Smooth muscle cell (in vitro differentiated cells): ENCODE results near the gene GRK5. TPM values are rescaled to one million over a fixed set of nuclear protein-coding genes. Genes with fewer than 3 reads are reported as not detected.

Experiments used
- DNase-seq: peaks from one replicate; lab custom pipeline; 2025; ENCODE audit not compliant: unreplicated experiment; lab: John Stamatoyannopoulos, UW
- H2AFZ ChIP-seq: fragments of 200-600 bp; sonication (generic); 2 replicates; pipeline ENCODE4 v1.6.0; 2016; ENCODE audit warnings: antibody characterized with exemption, low read depth, mild to moderate bottlenecking
- H3F3A ChIP-seq: fragments of 200-600 bp; sonication (generic); 2 replicates; pipeline ENCODE4 v1.6.0; 2017; ENCODE audit warnings: antibody characterized with exemption, low read depth
- H3K27ac ChIP-seq: fragments of 200-600 bp; sonication (generic); 2 replicates; pipeline ENCODE4 v1.5.1; 2016; ENCODE audit warnings: low read depth, mild to moderate bottlenecking
- H3K27me3 ChIP-seq: fragments of 200-600 bp; sonication (generic); 2 replicates; pipeline ENCODE4 v1.6.1; 2016; ENCODE audit warnings: low read depth, mild to moderate bottlenecking
- H3K36me3 ChIP-seq: fragments of 200-600 bp; sonication (generic); 2 replicates; pipeline ENCODE4 v1.5.1; 2016; ENCODE audit warnings: low read depth
- H3K4me1 ChIP-seq: fragments of 200-600 bp; sonication (generic); 2 replicates; pipeline ENCODE4 v1.5.1; 2016; ENCODE audit warnings: low read depth
- H3K4me2 ChIP-seq: fragments of 200-600 bp; sonication (generic); 2 replicates; pipeline ENCODE4 v1.6.0; 2016; ENCODE audit warnings: mild to moderate bottlenecking
- H3K4me3 ChIP-seq: fragments of 200-600 bp; sonication (generic); 2 replicates; pipeline ENCODE4 v1.5.1; 2016; ENCODE audit warnings: mild to moderate bottlenecking
- H3K79me2 ChIP-seq: fragments of 200-600 bp; sonication (generic); 2 replicates; pipeline ENCODE4 v1.6.0; 2016; ENCODE audit warnings: low read depth, mild to moderate bottlenecking
- H3K9ac ChIP-seq: fragments of 200-600 bp; sonication (generic); 2 replicates; pipeline ENCODE4 v1.6.0; 2016; ENCODE audit warnings: low read depth
- H3K9me3 ChIP-seq: fragments of 200-600 bp; sonication (generic); replicated peaks from 2 replicates; pipeline ENCODE4 v1.5.1; 2016; ENCODE audit warnings: low read depth
- H4K20me1 ChIP-seq: fragments of 200-600 bp; sonication (generic); 2 replicates; pipeline ENCODE4 v1.6.0; 2016; ENCODE audit warnings: low read depth
- WGBS: methylation state at CpG from one replicate; pipeline ENCODE4 v1.1.7; 2016; ENCODE audit warnings: low lambda C conversion rate; 5-methylcytosine and 5-hydroxymethylcytosine counted together
- polyA plus RNA-seq: library from polyadenylated mRNA; unstranded; fragments of >200 nt; fragmentation: Nextera tagmentation; extraction: Ambion mirVana; gene quantifications from 2 replicates; pipeline ENCODE4 v1.2.1, GENCODE V29; 2016
- total RNA-seq: library from RNA; depleted of rRNA; stranded (reverse); fragments of >200 nt; gene quantifications from 2 replicates; pipeline ENCODE4 v1.2.3, GENCODE V29; 2014
- TF ChIP-seq, protein P1 (sequence below): fragments of 200-600 bp; sonication (generic); IDR thresholded peaks from 2 replicates; pipeline ENCODE4 v1.5.1; 2017; ENCODE audit warnings: borderline replicate concordance, mild to moderate bottlenecking, antibody characterized with exemption; ENCODE audit not compliant: insufficient read depth, poor library complexity, severe bottlenecking

The GRK5 gene
- total and polyA plus RNA-seq, 2 experiments from 2014 or later, result 4.4 to 5.2 TPM

GRCh38 chr10:119221201-119221600, 13.8 kb downstream of the GRK5 start:
- Histone ChIP-seq H4K20me1 (peaks cover 4% of the 10 kb centered on the region), H3K9me3 (no peaks in the 10 kb centered on the region), H2AFZ (no peak overlapping the region), H3K27ac (peak overlapping the region; percentile 20), H3K9ac (no peak overlapping the region), H3K4me1 (peaks cover 21% of the 10 kb centered on the region), H3K4me2 (peak overlapping the region; percentile 64), H3K27me3 (no peaks in the 10 kb centered on the region), H3K79me2 (peaks cover 30% of the 10 kb centered on the region), H3K4me3 (no peak overlapping the region), H3K36me3 (no peaks in the 10 kb centered on the region), H3F3A (no peaks in the 10 kb centered on the region)
- 54% methylated on average over 4 of the region's 4 CpGs for WGBS
- DNase-seq, result no peak
- TF ChIP-seq, protein P1, sequence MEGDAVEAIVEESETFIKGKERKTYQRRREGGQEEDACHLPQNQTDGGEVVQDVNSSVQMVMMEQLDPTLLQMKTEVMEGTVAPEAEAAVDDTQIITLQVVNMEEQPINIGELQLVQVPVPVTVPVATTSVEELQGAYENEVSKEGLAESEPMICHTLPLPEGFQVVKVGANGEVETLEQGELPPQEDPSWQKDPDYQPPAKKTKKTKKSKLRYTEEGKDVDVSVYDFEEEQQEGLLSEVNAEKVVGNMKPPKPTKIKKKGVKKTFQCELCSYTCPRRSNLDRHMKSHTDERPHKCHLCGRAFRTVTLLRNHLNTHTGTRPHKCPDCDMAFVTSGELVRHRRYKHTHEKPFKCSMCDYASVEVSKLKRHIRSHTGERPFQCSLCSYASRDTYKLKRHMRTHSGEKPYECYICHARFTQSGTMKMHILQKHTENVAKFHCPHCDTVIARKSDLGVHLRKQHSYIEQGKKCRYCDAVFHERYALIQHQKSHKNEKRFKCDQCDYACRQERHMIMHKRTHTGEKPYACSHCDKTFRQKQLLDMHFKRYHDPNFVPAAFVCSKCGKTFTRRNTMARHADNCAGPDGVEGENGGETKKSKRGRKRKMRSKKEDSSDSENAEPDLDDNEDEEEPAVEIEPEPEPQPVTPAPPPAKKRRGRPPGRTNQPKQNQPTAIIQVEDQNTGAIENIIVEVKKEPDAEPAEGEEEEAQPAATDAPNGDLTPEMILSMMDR, result no peak

DNA sequence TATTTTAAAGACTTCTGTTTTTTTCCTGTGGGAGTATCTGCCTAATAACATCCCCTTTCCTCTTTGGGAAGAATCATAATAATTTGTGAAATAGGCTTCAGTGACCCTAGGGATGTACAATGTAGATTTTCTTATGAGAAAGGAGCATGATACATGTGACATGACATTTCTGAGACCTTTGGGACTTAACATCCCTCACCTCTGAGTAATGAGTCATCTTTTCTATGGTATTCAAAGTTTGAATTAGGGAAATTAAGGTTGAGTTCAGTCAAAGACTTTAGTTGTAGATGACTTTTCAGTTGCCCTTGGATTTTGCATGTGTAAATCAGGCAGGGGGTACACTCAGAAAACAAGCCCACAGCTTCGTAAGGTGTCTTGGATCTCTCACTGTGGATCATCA, 14.3 kb downstream of the GRK5 start:
- no peak for DNase-seq
- H2AFZ ChIP-seq, result no peak overlapping the region
- peaks cover 26% of the 10 kb centered on the region for H3K79me2 ChIP-seq
- no peak overlapping the region for H3K9ac ChIP-seq
- peak overlapping the region; percentile 64 for H3K4me2 ChIP-seq
- H3K27ac ChIP-seq, result peak overlapping the region; percentile 20
- no peaks in the 10 kb centered on the region for H3F3A ChIP-seq
- no peaks in the 10 kb centered on the region for H3K36me3 ChIP-seq
- no peaks in the 10 kb centered on the region for H3K27me3 ChIP-seq
- H4K20me1 ChIP-seq, result peaks cover 4% of the 10 kb centered on the region
- no peak overlapping the region for H3K4me3 ChIP-seq
- H3K4me1 ChIP-seq, result peaks cover 21% of the 10 kb centered on the region
- TF ChIP-seq, protein P1, result no peak
- H3K9me3 ChIP-seq, result no peaks in the 10 kb centered on the region
- 96% methylated on average over 1 of the region's 1 CpG for WGBS

DNA sequence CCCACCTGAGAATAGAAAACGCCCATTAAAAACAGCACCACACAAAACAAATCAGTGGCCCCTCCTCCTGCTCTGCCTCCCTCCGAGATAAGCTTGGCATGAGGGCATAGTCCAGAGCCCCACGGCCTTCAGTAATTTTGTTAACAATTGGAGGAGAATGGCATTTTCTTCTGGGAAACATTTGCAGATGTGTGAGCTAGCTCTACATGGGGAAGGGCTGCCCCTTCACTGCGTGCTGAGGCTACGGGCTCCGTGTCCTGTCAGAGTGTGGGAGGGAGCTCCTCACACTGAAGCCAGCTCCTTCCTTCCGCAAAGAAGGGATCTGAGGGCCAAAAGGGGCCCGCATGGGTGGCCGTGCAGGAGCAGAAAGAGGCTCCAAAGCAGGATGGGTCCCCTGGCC, 15.2 kb downstream of the GRK5 start:
- Histone ChIP-seq H3K79me2 (peaks cover 21% of the 10 kb centered on the region), H3K4me1 (peaks cover 21% of the 10 kb centered on the region), H4K20me1 (peaks cover 4% of the 10 kb centered on the region), H2AFZ (no peak overlapping the region), H3K4me3 (peak overlapping the region; percentile 16), H3K36me3 (no peaks in the 10 kb centered on the region), H3K9ac (no peak overlapping the region), H3K4me2 (peak overlapping the region; percentile 67), H3K27me3 (no peaks in the 10 kb centered on the region), H3F3A (no peaks in the 10 kb centered on the region), H3K9me3 (no peaks in the 10 kb centered on the region), H3K27ac (no peak overlapping the region)
- no peak for DNase-seq
- TF ChIP-seq, protein P1, result no peak
- 44% methylated on average over 9 of the region's 9 CpGs for WGBS

- H2AFZ ChIP-seq, result no peak overlapping the region
- no peak overlapping the region for H3K9ac ChIP-seq
- H3K9me3 ChIP-seq, result no peaks in the 10 kb centered on the region
- H3K4me1 ChIP-seq, result peaks cover 21% of the 10 kb centered on the region
- 88% methylated on average over 9 of the region's 9 CpGs for WGBS
- H3K27ac ChIP-seq, result no peak overlapping the region
- DNase-seq, result no peak
- peak overlapping the region; percentile 67 for H3K4me2 ChIP-seq
- no peak overlapping the region for H3K4me3 ChIP-seq
- peaks cover 21% of the 10 kb centered on the region for H3K79me2 ChIP-seq
- no peaks in the 10 kb centered on the region for H3K36me3 ChIP-seq
- H4K20me1 ChIP-seq, result peaks cover 4% of the 10 kb centered on the region
- TF ChIP-seq, protein P1, result no peak
- H3F3A ChIP-seq, result no peaks in the 10 kb centered on the region
- H3K27me3 ChIP-seq, result no peaks in the 10 kb centered on the region
Observed at GRCh38 chr10:119222966-119223386, 15.6 kb downstream of the GRK5 start.
